GM12875 (cell line): ENCODE measurements around the gene SARM1.

Experiments
- H3K4me3 ChIP-seq: one replicate; pipeline ENCODE4 v1.5.1; 2011; ENCODE audit warnings: low read depth, low read length, control low read depth
- CTCF ChIP-seq: IDR thresholded peaks from 2 replicates; pipeline ENCODE4 v1.5.1; 2011; ENCODE audit warnings: low read depth, mild to moderate bottlenecking, control low read depth, inconsistent platforms, low read length, moderate library complexity, borderline replicate concordance; ENCODE audit not compliant: insufficient read depth

SARM1 gene

GRCh38 chr17:28347261-28347891 lies 24.1 kb upstream of the SARM1 start:
- TF ChIP-seq CTCF: no peak
- H3K4me3 ChIP-seq: no peak overlapping the region

- H3K4me3 ChIP-seq: no peak overlapping the region
- TF ChIP-seq CTCF: no peak
Observed at GRCh38 chr17:28348979-28349378, 22.5 kb upstream of the SARM1 start.

DNA sequence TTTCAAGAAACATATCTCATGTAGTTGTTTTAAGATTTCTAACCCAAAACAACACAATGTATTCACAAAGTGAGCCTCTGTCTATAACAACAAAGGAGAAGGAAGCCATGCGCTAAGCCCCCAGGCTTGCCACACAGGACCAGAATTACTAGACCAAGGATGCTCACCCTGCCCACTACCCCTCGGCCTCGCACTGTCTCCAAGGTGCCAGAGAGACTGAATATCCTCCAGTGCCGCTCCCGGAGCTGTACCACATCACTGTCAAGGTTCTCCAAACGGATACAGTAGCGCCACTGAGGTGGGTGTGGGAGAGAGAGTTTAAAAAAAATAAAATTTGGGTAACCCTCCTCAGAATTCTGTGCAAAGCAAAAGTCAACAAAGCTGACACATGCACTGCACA lies 21.2 kb upstream of the SARM1 start:
- no peak overlapping the region for H3K4me3 ChIP-seq

GRCh38 chr17:28357061-28357900 lies 14.2 kb upstream of the SARM1 start, which contains the start of gene POLDIP2:
Gene POLDIP2, minus strand, starts transcription at chr17:28357527. Its CDS starts 79 bp downstream, at chr17:28357448.
- no peak for TF ChIP-seq CTCF
- peak within 1 kb of the TSS; percentile 74 for H3K4me3 ChIP-seq

More for the DNA sequence above, 21.2 kb upstream of the SARM1 start:
- no peak for TF ChIP-seq CTCF

- no peak for TF ChIP-seq CTCF
- H3K4me3 ChIP-seq: peak overlapping the region; percentile 74
Observed at GRCh38 chr17:28357901-28358197, 13.6 kb upstream of the SARM1 start.

DNA sequence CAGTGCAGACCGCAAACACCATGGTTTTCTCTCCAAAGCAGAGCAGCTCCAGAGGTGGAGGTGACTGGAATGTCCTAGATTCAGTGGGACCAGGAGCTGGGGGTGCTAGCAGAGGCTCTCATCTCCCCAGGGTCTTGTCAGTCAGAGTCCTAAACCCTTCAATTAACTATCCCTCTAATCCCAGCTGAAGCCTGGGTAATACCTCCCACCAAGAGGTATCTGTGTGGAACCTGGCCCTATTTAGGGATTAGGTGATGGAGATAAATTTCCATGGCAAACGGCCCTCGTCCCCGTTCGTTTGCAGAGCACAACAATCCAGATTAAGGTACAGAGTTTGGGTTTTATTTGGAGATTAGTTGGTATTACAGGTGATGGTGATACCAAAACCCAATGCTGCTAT lies 8.3 kb upstream of the SARM1 start:
- TF ChIP-seq CTCF: no peak
- no peak overlapping the region for H3K4me3 ChIP-seq
